ENCODE measurements around the gene PRDM10.

GRCh38 chr11:129974237-129974636 is 28.4 kb downstream of the PRDM10 start:
- TF ChIP-seq CTCF (IDR thresholded peaks at IDR 0.05) (no peak), POLR2A (IDR thresholded peaks at IDR 0.05) (no peak), EP300 (IDR thresholded peaks at IDR 0.05) (no peak)

Data from gastroesophageal sphincter (tissue), 3 donors.